IPS-15b (cell line): ENCODE measurements around the gene COL26A1.

Experiments used
- H3K27me3 ChIP-seq: one replicate; pipeline ENCODE4 v1.6.1; 2013; ENCODE audit warnings: low read length; ENCODE audit not compliant: control insufficient read depth, insufficient read depth
- H3K36me3 ChIP-seq: one replicate; pipeline ENCODE4 v1.6.1; 2013; ENCODE audit warnings: low read length; ENCODE audit not compliant: control insufficient read depth, insufficient read depth
- H3K4me1 ChIP-seq: one replicate; pipeline ENCODE4 v1.6.1; 2013; ENCODE audit warnings: mild to moderate bottlenecking, low read length; ENCODE audit not compliant: control insufficient read depth, insufficient read depth
- H3K4me3 ChIP-seq: one replicate; pipeline ENCODE4 v1.5.1; 2013; ENCODE audit warnings: low read depth, low read length
- H3K9ac ChIP-seq: one replicate; pipeline ENCODE4 v1.6.1; 2013; ENCODE audit warnings: low read depth, mild to moderate bottlenecking, low read length
- H3K9me3 ChIP-seq: one replicate; pipeline ENCODE4 v1.6.1; 2013; ENCODE audit warnings: mild to moderate bottlenecking, low read length; ENCODE audit not compliant: control insufficient read depth, insufficient read depth

Gene COL26A1

GRCh38 chr7:101395376-101395775, 32.7 kb downstream of the COL26A1 start:
- Histone ChIP-seq H3K4me1 (peaks cover 9% of the 10 kb centered on the region), H3K36me3 (no peaks in the 10 kb centered on the region), H3K9me3 (no peaks in the 10 kb centered on the region), H3K27me3 (no peaks in the 10 kb centered on the region), H3K9ac (no peak overlapping the region), H3K4me3 (no peak overlapping the region)

GRCh38 chr7:101397243-101397642, 34.6 kb downstream of the COL26A1 start:
- H3K4me1 ChIP-seq = peaks cover 15% of the 10 kb centered on the region
- H3K36me3 ChIP-seq = no peaks in the 10 kb centered on the region
- no peaks in the 10 kb centered on the region for H3K9me3 ChIP-seq
- no peaks in the 10 kb centered on the region for H3K27me3 ChIP-seq
- no peak overlapping the region for H3K4me3 ChIP-seq
- H3K9ac ChIP-seq = no peak overlapping the region

GRCh38 chr7:101397770-101398324, 35.2 kb downstream of the COL26A1 start:
- H3K36me3 ChIP-seq = no peaks in the 10 kb centered on the region
- H3K9me3 ChIP-seq = no peaks in the 10 kb centered on the region
- peaks cover 15% of the 10 kb centered on the region for H3K4me1 ChIP-seq
- H3K27me3 ChIP-seq = no peaks in the 10 kb centered on the region
- H3K9ac ChIP-seq = no peak overlapping the region
- H3K4me3 ChIP-seq = no peak overlapping the region

GRCh38 chr7:101398396-101399289, 36.0 kb downstream of the COL26A1 start:
- Histone ChIP-seq H3K27me3 (no peaks in the 10 kb centered on the region), H3K4me1 (peaks cover 15% of the 10 kb centered on the region), H3K4me3 (no peak overlapping the region), H3K9me3 (no peaks in the 10 kb centered on the region), H3K9ac (no peak overlapping the region), H3K36me3 (no peaks in the 10 kb centered on the region)

GRCh38 chr7:101399759-101400158, 37.1 kb downstream of the COL26A1 start:
- peaks cover 18% of the 10 kb centered on the region for H3K4me1 ChIP-seq
- H3K4me3 ChIP-seq = no peak overlapping the region
- no peaks in the 10 kb centered on the region for H3K9me3 ChIP-seq
- no peaks in the 10 kb centered on the region for H3K27me3 ChIP-seq
- H3K9ac ChIP-seq = no peak overlapping the region
- no peaks in the 10 kb centered on the region for H3K36me3 ChIP-seq

GRCh38 chr7:101400751-101401150, 38.1 kb downstream of the COL26A1 start:
- no peaks in the 10 kb centered on the region for H3K9me3 ChIP-seq
- H3K9ac ChIP-seq = no peak overlapping the region
- H3K27me3 ChIP-seq = no peaks in the 10 kb centered on the region
- H3K36me3 ChIP-seq = no peaks in the 10 kb centered on the region
- H3K4me1 ChIP-seq = peaks cover 18% of the 10 kb centered on the region
- no peak overlapping the region for H3K4me3 ChIP-seq

GRCh38 chr7:101401390-101402080, 38.9 kb downstream of the COL26A1 start:
- H3K9me3 ChIP-seq = no peaks in the 10 kb centered on the region
- H3K9ac ChIP-seq = no peak overlapping the region
- H3K36me3 ChIP-seq = no peaks in the 10 kb centered on the region
- no peaks in the 10 kb centered on the region for H3K27me3 ChIP-seq
- H3K4me3 ChIP-seq = no peak overlapping the region
- H3K4me1 ChIP-seq = peaks cover 18% of the 10 kb centered on the region

GRCh38 chr7:101402081-101402779, 39.6 kb downstream of the COL26A1 start:
- Histone ChIP-seq H3K4me1 (peaks cover 18% of the 10 kb centered on the region), H3K36me3 (no peaks in the 10 kb centered on the region), H3K9ac (no peak overlapping the region), H3K9me3 (no peaks in the 10 kb centered on the region), H3K4me3 (no peak overlapping the region), H3K27me3 (no peaks in the 10 kb centered on the region)

GRCh38 chr7:101402835-101403234, 40.2 kb downstream of the COL26A1 start:
- H3K27me3 ChIP-seq = no peaks in the 10 kb centered on the region
- no peak overlapping the region for H3K4me3 ChIP-seq
- no peaks in the 10 kb centered on the region for H3K36me3 ChIP-seq
- H3K4me1 ChIP-seq = peaks cover 18% of the 10 kb centered on the region
- H3K9ac ChIP-seq = no peak overlapping the region
- no peaks in the 10 kb centered on the region for H3K9me3 ChIP-seq

- H3K4me1 ChIP-seq = peaks cover 12% of the 10 kb centered on the region
- peaks cover 2% of the 10 kb centered on the region for H3K36me3 ChIP-seq
- no peaks in the 10 kb centered on the region for H3K9me3 ChIP-seq
- no peak overlapping the region for H3K9ac ChIP-seq
- H3K27me3 ChIP-seq = no peaks in the 10 kb centered on the region
- H3K4me3 ChIP-seq = no peak overlapping the region
These were observed 42.9 kb downstream of the COL26A1 start for GRCh38 chr7:101405474-101406067.
